Endodermal cell (in vitro differentiated cells): ENCODE results near the gene ABCA4. TPM values are rescaled to one million over a fixed set of nuclear protein-coding genes. Genes with fewer than 3 reads are reported as not detected.
A peak's percentile ranks its signal among the peaks of the same experiment; 100 is the strongest.

Experiments
- DNase-seq: peaks from one replicate; pipeline ENCODE4 v3.0.0-alpha.2; 2017
- H3K27ac ChIP-seq: 2 replicates; pipeline ENCODE4 v1.5.1; 2013; ENCODE audit warnings: mild to moderate bottlenecking, low read depth, low read length, moderate library complexity
- H3K27me3 ChIP-seq: 2 replicates; pipeline ENCODE4 v1.6.1; 2013; ENCODE audit warnings: mild to moderate bottlenecking, low read length, moderate library complexity; ENCODE audit not compliant: insufficient read depth, control insufficient read depth, poor library complexity, severe bottlenecking
- H3K36me3 ChIP-seq: 2 replicates; pipeline ENCODE4 v1.7.0; 2013; ENCODE audit warnings: mild to moderate bottlenecking, low read length, moderate library complexity; ENCODE audit not compliant: control insufficient read depth, insufficient read depth
- H3K4me1 ChIP-seq: one replicate; pipeline ENCODE4 v1.7.0; 2013; ENCODE audit warnings: low read length; ENCODE audit not compliant: control insufficient read depth, insufficient read depth
- H3K4me3 ChIP-seq: 2 replicates; pipeline ENCODE4 v1.5.1; 2013; ENCODE audit warnings: mild to moderate bottlenecking, low read length, moderate library complexity
- H3K9ac ChIP-seq: 2 replicates; pipeline ENCODE4 v1.6.1; 2013; ENCODE audit warnings: mild to moderate bottlenecking, low read length, moderate library complexity; ENCODE audit not compliant: poor library complexity, severe bottlenecking; ENCODE audit errors: extremely low read depth
- H3K9me3 ChIP-seq: 2 replicates; pipeline ENCODE4 v1.6.1; 2013; ENCODE audit warnings: mild to moderate bottlenecking, low read length, moderate library complexity; ENCODE audit not compliant: control insufficient read depth
- H3K27ac Mint-ChIP-seq: 2 replicates; pipeline ENCODE4 v1.8.0; 2020; ENCODE audit warnings: mixed read lengths
- H3K27me3 Mint-ChIP-seq: 2 replicates; pipeline ENCODE4 v1.8.0; 2021; ENCODE audit warnings: mild to moderate bottlenecking, mixed read lengths; ENCODE audit not compliant: insufficient read depth
- H3K36me3 Mint-ChIP-seq: 2 replicates; pipeline ENCODE4 v1.8.0; 2020; ENCODE audit warnings: low read depth, mixed read lengths
- H3K4me1 Mint-ChIP-seq: 2 replicates; pipeline ENCODE4 v1.8.0; 2020; ENCODE audit warnings: mixed read lengths
- H3K4me3 Mint-ChIP-seq: 2 replicates; pipeline ENCODE4 v1.8.0; 2020; ENCODE audit warnings: mild to moderate bottlenecking, moderate library complexity, mixed read lengths
- H3K9me3 Mint-ChIP-seq: 2 replicates; pipeline ENCODE4 v1.8.0; 2020; ENCODE audit warnings: mild to moderate bottlenecking, mixed read lengths
- WGBS, 2 experiments: methylation state at CpG; one replicate each; pipeline versions ENCODE4 v1.1.5 to v1.1.7; 2013; ENCODE audit warnings: missing lambda C conversion rate in 2 of 2, mixed read lengths in 1 of 2; ENCODE audit not compliant: insufficient coverage in 1 of 2, insufficient read length in 1 of 2; 5-methylcytosine and 5-hydroxymethylcytosine counted together
- total RNA-seq, 2 donors: library from RNA; stranded (reverse); fragmentation: NEBNext Ultra II Directional in 1 of 2; extraction: Animal tissue kit (Norgen Biotek cat#: 25700) in 1 of 2; gene quantifications; 2 replicates in 1 of 2; 3 replicates in 1 of 2; pipeline ENCODE4 v1.2.1, GENCODE V29; 2021
- TF ChIP-seq, protein P1 (sequence below): fragments of 200-600 bp; sonication (generic); conservative IDR thresholded peaks from 2 replicates; pipeline ENCODE4 v1.5.0; 2021; ENCODE audit warnings: antibody characterized with exemption, mild to moderate bottlenecking

ABCA4 gene
- total RNA-seq, 2 donors from 2014 or later, result 1.6 to 1.7 TPM

DNA sequence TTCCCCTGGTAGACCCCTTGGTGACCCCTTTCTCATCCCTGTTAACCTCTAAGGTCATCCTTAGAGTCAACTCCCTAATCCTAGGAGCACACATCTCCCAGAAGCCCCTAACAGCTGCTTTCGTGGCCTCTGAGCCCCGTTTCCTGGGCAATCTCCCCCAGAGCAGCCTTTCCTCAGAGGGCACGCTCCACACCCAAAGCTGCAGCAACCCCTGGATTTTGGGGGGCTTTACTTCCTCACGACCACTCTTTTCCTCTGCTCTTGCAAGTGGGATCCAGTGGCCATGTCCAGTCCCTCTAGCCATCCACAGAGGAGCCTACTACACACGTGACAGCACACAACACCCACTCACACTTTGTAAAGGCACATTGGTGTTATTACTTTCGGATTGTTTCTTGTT lies 13.8 kb downstream of the ABCA4 start:
- Mint-ChIP-seq H3K9me3 (no peaks in the 10 kb centered on the region), H3K27me3 (peaks cover 8% of the 10 kb centered on the region), H3K27ac (no peak overlapping the region), H3K4me3 (no peak overlapping the region), H3K4me1 (peaks cover 37% of the 10 kb centered on the region), H3K36me3 (no peaks in the 10 kb centered on the region)
- WGBS, 2 experiments, result 89 to 96% methylated on average over 4 to 6 of the region's 6 CpGs
- H3K9me3 ChIP-seq, result no peaks in the 10 kb centered on the region
- H3K4me1 ChIP-seq, result peaks cover 12% of the 10 kb centered on the region
- peak; percentile 30 for DNase-seq
- TF ChIP-seq, protein P1, sequence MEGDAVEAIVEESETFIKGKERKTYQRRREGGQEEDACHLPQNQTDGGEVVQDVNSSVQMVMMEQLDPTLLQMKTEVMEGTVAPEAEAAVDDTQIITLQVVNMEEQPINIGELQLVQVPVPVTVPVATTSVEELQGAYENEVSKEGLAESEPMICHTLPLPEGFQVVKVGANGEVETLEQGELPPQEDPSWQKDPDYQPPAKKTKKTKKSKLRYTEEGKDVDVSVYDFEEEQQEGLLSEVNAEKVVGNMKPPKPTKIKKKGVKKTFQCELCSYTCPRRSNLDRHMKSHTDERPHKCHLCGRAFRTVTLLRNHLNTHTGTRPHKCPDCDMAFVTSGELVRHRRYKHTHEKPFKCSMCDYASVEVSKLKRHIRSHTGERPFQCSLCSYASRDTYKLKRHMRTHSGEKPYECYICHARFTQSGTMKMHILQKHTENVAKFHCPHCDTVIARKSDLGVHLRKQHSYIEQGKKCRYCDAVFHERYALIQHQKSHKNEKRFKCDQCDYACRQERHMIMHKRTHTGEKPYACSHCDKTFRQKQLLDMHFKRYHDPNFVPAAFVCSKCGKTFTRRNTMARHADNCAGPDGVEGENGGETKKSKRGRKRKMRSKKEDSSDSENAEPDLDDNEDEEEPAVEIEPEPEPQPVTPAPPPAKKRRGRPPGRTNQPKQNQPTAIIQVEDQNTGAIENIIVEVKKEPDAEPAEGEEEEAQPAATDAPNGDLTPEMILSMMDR, result no peak
- H3K36me3 ChIP-seq, result no peaks in the 10 kb centered on the region
- H3K9ac ChIP-seq, result no peak overlapping the region
- no peaks in the 10 kb centered on the region for H3K27me3 ChIP-seq
- no peak overlapping the region for H3K4me3 ChIP-seq
- H3K27ac ChIP-seq, result no peak overlapping the region

DNA sequence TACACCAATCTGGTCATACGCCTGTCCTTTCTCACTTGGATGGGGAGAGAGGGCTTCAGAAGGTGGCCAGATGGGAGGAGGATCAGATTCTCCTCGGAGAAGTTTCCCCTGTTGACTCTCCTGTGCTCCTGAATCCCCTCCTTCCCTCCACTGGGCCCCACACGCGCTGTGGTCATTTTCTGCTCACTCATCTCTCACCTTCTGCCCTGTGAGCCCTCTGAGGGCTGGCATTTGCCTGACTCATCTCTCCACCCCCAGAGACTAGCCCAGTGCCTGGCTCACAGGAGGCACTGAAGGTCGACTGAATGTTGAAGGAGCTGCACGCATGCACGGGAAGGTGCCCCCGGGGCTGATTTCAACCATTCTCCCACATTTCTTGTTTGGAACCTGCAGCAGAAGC lies 14.2 kb downstream of the ABCA4 start:
- Histone ChIP-seq H3K27me3 (no peaks in the 10 kb centered on the region), H3K36me3 (no peaks in the 10 kb centered on the region), H3K9me3 (no peaks in the 10 kb centered on the region), H3K9ac (no peak overlapping the region), H3K4me1 (peaks cover 12% of the 10 kb centered on the region), H3K4me3 (no peak overlapping the region), H3K27ac (no peak overlapping the region)
- Mint-ChIP-seq H3K27me3 (peaks cover 8% of the 10 kb centered on the region), H3K4me1 (peaks cover 37% of the 10 kb centered on the region), H3K27ac (no peak overlapping the region), H3K36me3 (no peaks in the 10 kb centered on the region), H3K4me3 (no peak overlapping the region), H3K9me3 (no peaks in the 10 kb centered on the region)
- TF ChIP-seq, protein P1, result no peak
- peak; percentile 40 for DNase-seq
- 88% methylated on average over 7 to 8 of the region's 8 CpGs for WGBS, 2 experiments

DNA sequence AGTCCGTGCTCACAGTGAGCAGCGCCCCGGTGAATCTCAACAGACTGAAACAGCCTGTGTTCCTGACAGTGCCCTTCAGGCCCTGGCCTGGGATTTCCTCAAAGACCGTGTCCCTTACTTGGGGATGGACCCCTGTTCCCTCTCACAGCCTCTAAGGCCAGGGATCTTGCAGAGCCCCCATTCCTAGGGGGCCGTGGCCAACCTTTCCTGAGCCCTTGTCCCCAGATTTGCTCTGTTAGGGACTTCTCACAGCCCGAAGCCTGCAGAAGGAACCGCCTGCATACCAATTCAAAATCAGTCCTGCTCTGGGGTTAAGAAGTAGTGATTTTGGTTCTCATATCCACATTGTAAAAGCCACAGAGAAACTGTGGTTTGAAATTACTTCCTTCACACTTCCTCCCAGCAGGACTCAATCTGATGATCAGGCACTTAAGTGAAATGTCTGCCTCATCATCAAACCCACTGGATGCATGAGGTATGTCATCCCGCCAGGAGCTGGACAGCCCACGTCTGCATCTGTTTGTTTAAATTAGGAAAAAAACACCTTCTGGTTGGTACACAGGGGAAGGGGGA lies 14.9 kb downstream of the ABCA4 start:
- H3K4me1 Mint-ChIP-seq, result peaks cover 39% of the 10 kb centered on the region
- WGBS, 2 experiments, result 81 to 86% methylated on average over 5 to 9 of the region's 9 CpGs
- H3K27ac ChIP-seq, result no peak overlapping the region

More for the DNA sequence above, 14.9 kb downstream of the ABCA4 start:
- Histone ChIP-seq H3K36me3 (no peaks in the 10 kb centered on the region), H3K9ac (no peak overlapping the region), H3K9me3 (no peaks in the 10 kb centered on the region), H3K4me3 (no peak overlapping the region), H3K27me3 (no peaks in the 10 kb centered on the region), H3K4me1 (peaks cover 14% of the 10 kb centered on the region)
- TF ChIP-seq, protein P1, result no peak
- no peak overlapping the region for H3K4me3 Mint-ChIP-seq
- no peak for DNase-seq
- H3K27me3 Mint-ChIP-seq, result peaks cover 8% of the 10 kb centered on the region
- H3K27ac Mint-ChIP-seq, result peak overlapping the region; percentile 76
- no peaks in the 10 kb centered on the region for H3K36me3 Mint-ChIP-seq
- no peaks in the 10 kb centered on the region for H3K9me3 Mint-ChIP-seq
